ENCODE measurements around the gene RAB36.

- TF ChIP-seq POLR2A (IDR thresholded peaks at IDR 0.05; ENCODE audit: low read depth), result no peak
- TF ChIP-seq, protein P1, sequence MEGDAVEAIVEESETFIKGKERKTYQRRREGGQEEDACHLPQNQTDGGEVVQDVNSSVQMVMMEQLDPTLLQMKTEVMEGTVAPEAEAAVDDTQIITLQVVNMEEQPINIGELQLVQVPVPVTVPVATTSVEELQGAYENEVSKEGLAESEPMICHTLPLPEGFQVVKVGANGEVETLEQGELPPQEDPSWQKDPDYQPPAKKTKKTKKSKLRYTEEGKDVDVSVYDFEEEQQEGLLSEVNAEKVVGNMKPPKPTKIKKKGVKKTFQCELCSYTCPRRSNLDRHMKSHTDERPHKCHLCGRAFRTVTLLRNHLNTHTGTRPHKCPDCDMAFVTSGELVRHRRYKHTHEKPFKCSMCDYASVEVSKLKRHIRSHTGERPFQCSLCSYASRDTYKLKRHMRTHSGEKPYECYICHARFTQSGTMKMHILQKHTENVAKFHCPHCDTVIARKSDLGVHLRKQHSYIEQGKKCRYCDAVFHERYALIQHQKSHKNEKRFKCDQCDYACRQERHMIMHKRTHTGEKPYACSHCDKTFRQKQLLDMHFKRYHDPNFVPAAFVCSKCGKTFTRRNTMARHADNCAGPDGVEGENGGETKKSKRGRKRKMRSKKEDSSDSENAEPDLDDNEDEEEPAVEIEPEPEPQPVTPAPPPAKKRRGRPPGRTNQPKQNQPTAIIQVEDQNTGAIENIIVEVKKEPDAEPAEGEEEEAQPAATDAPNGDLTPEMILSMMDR (IDR thresholded peaks at IDR 0.05), result no peak
- TF ChIP-seq POLR2AphosphoS5 (IDR thresholded peaks at IDR 0.05), result no peak
Measured at GRCh38 chr22:23197836-23198235, 52.6 kb downstream of the RAB36 start.

Measured in esophagus muscularis mucosa (tissue), 3 donors.